PFSK-1 (cell line): ENCODE results near the gene SLC35B4.

ENCODE experiments used
- POLR2AphosphoS5 ChIP-seq: IDR thresholded peaks from 2 replicates; pipeline ENCODE4 v1.6.1; 2012; ENCODE audit warnings: low read depth, mild to moderate bottlenecking, control low read depth, low read length, moderate library complexity
- REST ChIP-seq, 2 experiments: IDR thresholded peaks; 2 replicates each; pipeline versions ENCODE4 v1.6.1 to v1.8.0; 2011 to 2012; ENCODE audit warnings: low read depth in 2 of 2, low read length in 2 of 2, control low read depth in 1 of 2, inconsistent platforms in 1 of 2, mild to moderate bottlenecking in 1 of 2, moderate library complexity in 1 of 2; ENCODE audit not compliant: insufficient read depth in 1 of 2
- SIN3A ChIP-seq: IDR thresholded peaks from 2 replicates; pipeline ENCODE4 v1.6.1; 2012; ENCODE audit warnings: mild to moderate bottlenecking, low read length, moderate library complexity, borderline replicate concordance; ENCODE audit not compliant: insufficient read depth
- TAF1 ChIP-seq: IDR thresholded peaks from 2 replicates; pipeline ENCODE4 v1.6.1; 2012; ENCODE audit warnings: low read length, control low read depth, borderline replicate concordance; ENCODE audit not compliant: insufficient read depth

- TF ChIP-seq POLR2AphosphoS5: no peak
- no peak for TF ChIP-seq REST (IDR thresholded peaks at IDR 0.05; ENCODE audit: insufficient read depth in 1 of 2, low read depth in 2 of 2, low read length in 2 of 2)
- no peak for TF ChIP-seq SIN3A
- TF ChIP-seq TAF1: no peak
These were observed 17.6 kb downstream of the SLC35B4 start for GRCh38 chr7:134298902-134299683.
